Sigmoid colon (tissue), 7 donors: ENCODE measurements around the gene CAT. TPM values are rescaled to one million over a fixed set of nuclear protein-coding genes. Genes with fewer than 3 reads are reported as not detected.

Source experiments
- DNase-seq: peaks from one replicate; pipeline ENCODE4 v3.0.0-alpha.2; 2019
- H3K27ac ChIP-seq, 4 donors: fragments of 200-600 bp; sonication (generic); one replicate each; pipeline ENCODE4 v1.5.1; 2016 to 2019; ENCODE audit warnings: mild to moderate bottlenecking in 1 of 4
- H3K27me3 ChIP-seq, 3 donors: fragments of 200-600 bp; sonication (generic); one replicate each; pipeline ENCODE4 v1.5.1; 2019; ENCODE audit warnings: mild to moderate bottlenecking in 1 of 3
- H3K36me3 ChIP-seq, 4 donors: fragments of 200-600 bp; sonication (generic); one replicate each; pipeline ENCODE4 v1.5.1; 2016 to 2019
- H3K4me1 ChIP-seq, 4 donors: fragments of 200-600 bp; sonication (generic); one replicate each; pipeline ENCODE4 v1.5.1; 2017 to 2019
- H3K4me3 ChIP-seq, 4 donors: fragments of 200-600 bp; sonication (generic); one replicate each; pipeline ENCODE4 v1.5.1; 2017 to 2019; ENCODE audit warnings: mild to moderate bottlenecking in 2 of 4, moderate library complexity in 1 of 4
- H3K9me3 ChIP-seq, 4 donors: fragments of 200-600 bp in 3 of 4; sonication (generic) in 3 of 4; one replicate each; pipeline versions ENCODE4 v1.5.1 to v1.6.1; 2013 to 2019
- CTCF ChIP-seq, 4 experiments: fragments of 450-650 bp in 3 of 4; fragments of 200-600 bp in 1 of 4; IDR thresholded peaks; one replicate each; pipeline ENCODE4 v1.5.1; 2016 to 2019; ENCODE audit warnings: antibody characterized with exemption in 4 of 4, mild to moderate bottlenecking in 3 of 4, moderate library complexity in 2 of 4
- EP300 ChIP-seq, 4 donors: sonication (generic); formaldehyde crosslinking; IDR thresholded peaks; one replicate each; pipeline ENCODE4 v1.6.1; 2017; ENCODE audit warnings: antibody characterized with exemption in 4 of 4
- POLR2A ChIP-seq, 2 donors: fragments of 450-650 bp; IDR thresholded peaks; one replicate each; pipeline ENCODE4 v1.6.1; 2016; ENCODE audit warnings: antibody characterized with exemption in 2 of 2, mild to moderate bottlenecking in 2 of 2, moderate library complexity in 2 of 2
- POLR2AphosphoS5 ChIP-seq, 4 donors: sonication (generic); formaldehyde crosslinking; IDR thresholded peaks; one replicate each; pipeline ENCODE4 v1.6.1; 2017; ENCODE audit warnings: antibody characterized with exemption in 4 of 4
- WGBS, 2 donors: extraction: QIAGEN DNeasy Blood & Tissue Kit; methylation state at CpG; one replicate each; pipeline ENCODE4 v1.1.7; 2013; 5-methylcytosine and 5-hydroxymethylcytosine counted together
- intact Hi-C: fragments of 100-400 bp; cut with DNase I; formaldehyde crosslinking; loops from one replicate; pipeline ENCODE4 v1.15.1; 2023
- polyA plus RNA-seq, 3 donors: library from polyadenylated mRNA; stranded (reverse); fragments of 200-250 nt; gene quantifications; one replicate each; pipeline ENCODE4 v1.2.3, GENCODE V29; 2013
- total RNA-seq, 4 donors: library from RNA; depleted of rRNA; stranded (reverse); fragments of >200 nt; gene quantifications; one replicate each; pipeline ENCODE4 v1.1.0, GENCODE V29; 2016
- donor health status: healthy with polysubstance abuse.
- donor health status: Bipolar disorder and iron deficiency.
- donor health status: healthy.

CAT gene
- total and polyA plus RNA-seq, 7 donors = 64.1 to 164 (median 87.5) TPM

- no peak for TF ChIP-seq POLR2A (IDR thresholded peaks at IDR 0.05)
- TF ChIP-seq POLR2AphosphoS5 (IDR thresholded peaks at IDR 0.05) = no peak
- H3K4me1 ChIP-seq = no peaks in the 10 kb centered on the region
- H3K27me3 ChIP-seq = no peaks in the 10 kb centered on the region
- H3K27ac ChIP-seq = no peak overlapping the region
- WGBS, 2 donors = 66 to 83% methylated on average over 4 of the region's 4 CpGs
- no peak overlapping the region for H3K4me3 ChIP-seq
- H3K9me3 ChIP-seq = no peaks in the 10 kb centered on the region
- H3K36me3 ChIP-seq = no peaks in the 10 kb centered on the region
- no peak for DNase-seq
- intact Hi-C loops = no loop called here
These were observed 62.8 kb downstream of the CAT start for GRCh38 chr11:34501500-34501899.

- Histone ChIP-seq H3K27ac (no peak overlapping the region), H3K4me3 (no peak overlapping the region), H3K36me3 (no peaks in the 10 kb centered on the region), H3K27me3 (no peaks in the 10 kb centered on the region), H3K9me3 (no peaks in the 10 kb centered on the region), H3K4me1 (no peaks in the 10 kb centered on the region)
- TF ChIP-seq POLR2A (IDR thresholded peaks at IDR 0.05) = no peak
- no peak for TF ChIP-seq EP300 (IDR thresholded peaks at IDR 0.05)
- no peak for TF ChIP-seq CTCF (IDR thresholded peaks at IDR 0.05)
- no peak for TF ChIP-seq POLR2AphosphoS5 (IDR thresholded peaks at IDR 0.05)
- WGBS, 2 donors = 33 to 45% methylated on average over 2 of the region's 2 CpGs
- DNase-seq = no peak
- intact Hi-C loops = no loop called here
These were observed 63.2 kb downstream of the CAT start for GRCh38 chr11:34501949-34502348.

- no peak for DNase-seq
- intact Hi-C loops = no loop called here
- Histone ChIP-seq H3K4me1 (no peaks in the 10 kb centered on the region), H3K27ac (no peak overlapping the region), H3K9me3 (no peaks in the 10 kb centered on the region), H3K27me3 (no peaks in the 10 kb centered on the region), H3K4me3 (no peak overlapping the region), H3K36me3 (no peaks in the 10 kb centered on the region)
- 94 to 97% methylated on average over 3 of the region's 3 CpGs for WGBS, 2 donors
- TF ChIP-seq EP300 (IDR thresholded peaks at IDR 0.05) = no peak
- TF ChIP-seq POLR2AphosphoS5 (IDR thresholded peaks at IDR 0.05) = no peak
- TF ChIP-seq CTCF (IDR thresholded peaks at IDR 0.05) = no peak
- no peak for TF ChIP-seq POLR2A (IDR thresholded peaks at IDR 0.05)
These were observed 64.2 kb downstream of the CAT start for GRCh38 chr11:34502949-34503348.

- H3K4me1 ChIP-seq = no peaks in the 10 kb centered on the region
- no peaks in the 10 kb centered on the region for H3K36me3 ChIP-seq
- intact Hi-C loops = no loop called here
- H3K27me3 ChIP-seq = no peaks in the 10 kb centered on the region
- no peak overlapping the region for H3K4me3 ChIP-seq
- 76 to 87% methylated on average over 5 of the region's 5 CpGs for WGBS, 2 donors
- H3K27ac ChIP-seq = no peak overlapping the region
- DNase-seq = no peak
- H3K9me3 ChIP-seq = no peaks in the 10 kb centered on the region
- no peak for TF ChIP-seq POLR2A (IDR thresholded peaks at IDR 0.05)
These were observed 67.1 kb downstream of the CAT start for GRCh38 chr11:34505874-34506273.

- no peaks in the 10 kb centered on the region for H3K27me3 ChIP-seq
- H3K4me3 ChIP-seq = no peak overlapping the region
- peak; percentile 26 for DNase-seq
- intact Hi-C loops = no loop called here
- H3K4me1 ChIP-seq = no peaks in the 10 kb centered on the region
- no peaks in the 10 kb centered on the region for H3K36me3 ChIP-seq
- H3K27ac ChIP-seq = no peak overlapping the region
- 86 to 93% methylated on average over 6 of the region's 6 CpGs for WGBS, 2 donors
- no peaks in the 10 kb centered on the region for H3K9me3 ChIP-seq
- TF ChIP-seq POLR2A (IDR thresholded peaks at IDR 0.05) (no peak), POLR2AphosphoS5 (IDR thresholded peaks at IDR 0.05) (no peak), EP300 (IDR thresholded peaks at IDR 0.05) (no peak), CTCF (IDR thresholded peaks at IDR 0.05) (no peak)
These were observed 68.4 kb downstream of the CAT start for GRCh38 chr11:34507156-34507555.

GRCh38 chr11:34507610-34508009 lies 68.9 kb downstream of the CAT start:
- intact Hi-C loops = no loop called here
- Histone ChIP-seq H3K9me3 (no peaks in the 10 kb centered on the region), H3K4me1 (no peaks in the 10 kb centered on the region), H3K27me3 (no peaks in the 10 kb centered on the region), H3K4me3 (no peak overlapping the region), H3K36me3 (no peaks in the 10 kb centered on the region), H3K27ac (no peak overlapping the region)
- 82 to 88% methylated on average over 5 of the region's 5 CpGs for WGBS, 2 donors
- no peak for DNase-seq
- TF ChIP-seq CTCF (IDR thresholded peaks at IDR 0.05) (no peak), POLR2AphosphoS5 (IDR thresholded peaks at IDR 0.05) (no peak), EP300 (IDR thresholded peaks at IDR 0.05) (no peak), POLR2A (IDR thresholded peaks at IDR 0.05) (no peak)
